NCI-H2081 treated with DMSO at 0.1 percent for 48 hours (cell line): Measurements from ENCODE around the gene DHRS7B.
A peak's percentile ranks its signal among the peaks of the same experiment; 100 is the strongest.
"Not testable (repeated sequence)": the region's sequence is repeated elsewhere in the genome, so short reads cannot be mapped to it uniquely, and the experiment has no call there.

Source experiments
- DNase-seq: peaks from one replicate; lab custom pipeline; 2025; lab: John Stamatoyannopoulos, UW

DHRS7B gene

GRCh38 chr17:21177854-21178600 is 51.3 kb downstream of the DHRS7B start:
- DNase-seq, result no peak

- DNase-seq, result no peak
Measured at GRCh38 chr17:21183468-21183867, 56.7 kb downstream of the DHRS7B start.

GRCh38 chr17:21184570-21184969 is 57.8 kb downstream of the DHRS7B start:
- DNase-seq, result no peak

GRCh38 chr17:21185061-21185460 is 58.3 kb downstream of the DHRS7B start:
- no peak for DNase-seq

GRCh38 chr17:21186399-21187187 is 59.8 kb downstream of the DHRS7B start:
- no peak for DNase-seq

GRCh38 chr17:21189361-21189760 is 62.6 kb downstream of the DHRS7B start:
- DNase-seq, result no peak

GRCh38 chr17:21190078-21190477 is 63.3 kb downstream of the DHRS7B start:
- no peak for DNase-seq

GRCh38 chr17:21191698-21192097 is 64.9 kb downstream of the DHRS7B start:
- no peak for DNase-seq

- not testable (repeated sequence) for DNase-seq
Measured at GRCh38 chr17:21192414-21192813, 65.7 kb downstream of the DHRS7B start.

GRCh38 chr17:21193031-21193430 is 66.3 kb downstream of the DHRS7B start:
- peak; percentile 3 for DNase-seq

GRCh38 chr17:21194226-21194625 is 67.5 kb downstream of the DHRS7B start:
- DNase-seq, result no peak

- no peak for DNase-seq
Measured at GRCh38 chr17:21194703-21195102, 67.9 kb downstream of the DHRS7B start.

- no peak for DNase-seq
Measured at GRCh38 chr17:21196126-21196525, 69.4 kb downstream of the DHRS7B start.

GRCh38 chr17:21198411-21198810 is 71.6 kb downstream of the DHRS7B start:
- no peak for DNase-seq

- no peak for DNase-seq
Measured at GRCh38 chr17:21199311-21199710, 72.5 kb downstream of the DHRS7B start.

GRCh38 chr17:21199856-21200255 is 73.1 kb downstream of the DHRS7B start:
- no peak for DNase-seq

GRCh38 chr17:21200590-21201297 is 74.0 kb downstream of the DHRS7B start:
- no peak for DNase-seq

- peak; percentile 25 for DNase-seq
Measured at GRCh38 chr17:21201298-21201595, 74.5 kb downstream of the DHRS7B start.

- DNase-seq, result no peak
Measured at GRCh38 chr17:21201874-21202273, 75.1 kb downstream of the DHRS7B start.

- DNase-seq, result no peak
Measured at GRCh38 chr17:21202512-21202911, 75.7 kb downstream of the DHRS7B start.

- no peak for DNase-seq
Measured at GRCh38 chr17:21204935-21205334, 78.2 kb downstream of the DHRS7B start.

GRCh38 chr17:21208352-21208751 is 81.6 kb downstream of the DHRS7B start:
- DNase-seq, result no peak
